Measurements from ENCODE around the gene PPP4R2. TPM values are rescaled to one million over a fixed set of nuclear protein-coding genes. Genes with fewer than 3 reads are reported as not detected.
A peak's percentile ranks its signal among the peaks of the same experiment; 100 is the strongest.
"Not testable (repeated sequence)": the region's sequence is repeated elsewhere in the genome, so short reads cannot be mapped to it uniquely, and the experiment has no call there.

Gene PPP4R2
- total RNA-seq, 1 experiment from 2014 or later, result 11.9 TPM

- no peak for DNase-seq (ENCODE audit: low spot score)
Observed at GRCh38 chr3:73026111-73026759, 29.6 kb downstream of the PPP4R2 start.

- no peak for DNase-seq (ENCODE audit: low spot score)
Observed at GRCh38 chr3:73026760-73027113, 30.1 kb downstream of the PPP4R2 start.

- DNase-seq (ENCODE audit: low spot score), result no peak
Observed at GRCh38 chr3:73028803-73029202, 32.2 kb downstream of the PPP4R2 start.

DNA sequence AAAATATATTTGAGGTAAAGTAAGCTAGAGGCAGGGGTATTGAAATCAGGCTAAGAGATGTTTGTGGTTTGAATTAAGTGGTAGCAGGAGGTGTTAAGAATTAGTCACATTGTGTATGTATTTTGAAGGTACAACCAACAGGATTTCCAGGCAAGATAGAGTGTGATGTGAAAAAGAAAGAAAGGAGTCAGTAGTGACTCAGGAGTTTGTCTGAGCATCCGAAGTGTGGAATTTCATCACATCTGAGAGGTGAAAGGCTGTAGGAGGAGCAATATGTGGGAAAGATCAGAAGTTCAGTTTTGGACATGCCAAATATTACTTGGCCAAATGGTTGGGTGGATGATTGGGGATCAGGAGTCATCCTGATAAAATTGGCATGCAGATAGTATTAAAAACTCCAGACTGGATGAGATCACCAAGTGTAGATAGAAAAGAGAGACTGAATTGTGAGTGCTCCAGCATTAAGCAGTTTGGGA is 32.7 kb downstream of the PPP4R2 start:
- DNase-seq (ENCODE audit: low spot score), result no peak

GRCh38 chr3:73030073-73030597 is 33.5 kb downstream of the PPP4R2 start:
- no peak for DNase-seq (ENCODE audit: low spot score)

GRCh38 chr3:73031573-73032103 is 35.0 kb downstream of the PPP4R2 start:
- no peak for DNase-seq (ENCODE audit: low spot score)

DNA sequence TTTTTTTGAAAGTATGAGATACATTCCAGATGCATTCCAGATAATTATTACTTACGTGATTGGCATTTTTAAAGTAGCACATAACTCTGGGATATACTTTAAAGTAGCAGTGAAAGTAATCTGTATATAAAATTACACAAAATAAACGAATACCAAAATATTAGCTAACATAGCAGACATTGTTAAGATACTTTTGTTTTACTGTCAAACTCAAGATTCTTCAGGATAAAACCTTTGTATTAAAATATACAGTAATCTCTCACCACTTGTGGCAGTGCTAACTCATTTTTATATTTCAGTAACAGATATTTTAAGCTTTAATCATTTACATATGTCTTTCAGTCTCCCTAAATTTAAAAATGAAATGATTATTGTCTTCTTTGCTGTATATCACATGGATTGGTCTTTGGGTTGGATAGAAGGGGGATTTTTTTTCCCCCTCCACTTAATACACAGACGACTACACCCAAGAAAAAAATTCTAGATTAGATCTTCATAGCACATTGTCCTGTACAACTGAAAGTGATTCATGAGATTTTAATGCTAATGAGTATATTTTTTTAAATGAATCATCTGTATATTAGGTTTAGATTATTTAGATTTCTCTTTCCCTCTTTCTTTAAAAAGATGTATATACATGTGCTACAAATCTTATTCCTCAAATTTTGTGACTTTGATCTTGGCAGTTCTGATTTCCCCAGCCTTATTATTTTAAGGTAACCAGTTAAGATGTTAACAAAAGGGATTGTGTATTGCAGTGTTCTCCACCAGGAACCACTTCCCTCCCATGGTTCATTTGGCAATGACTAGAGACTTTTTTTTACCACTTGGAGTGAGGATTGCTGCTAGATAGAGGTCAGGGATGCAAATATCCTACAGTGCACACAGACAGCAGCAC is 40.3 kb downstream of the PPP4R2 start:
- DNase-seq (ENCODE audit: low spot score), result peak; percentile 27

DNA sequence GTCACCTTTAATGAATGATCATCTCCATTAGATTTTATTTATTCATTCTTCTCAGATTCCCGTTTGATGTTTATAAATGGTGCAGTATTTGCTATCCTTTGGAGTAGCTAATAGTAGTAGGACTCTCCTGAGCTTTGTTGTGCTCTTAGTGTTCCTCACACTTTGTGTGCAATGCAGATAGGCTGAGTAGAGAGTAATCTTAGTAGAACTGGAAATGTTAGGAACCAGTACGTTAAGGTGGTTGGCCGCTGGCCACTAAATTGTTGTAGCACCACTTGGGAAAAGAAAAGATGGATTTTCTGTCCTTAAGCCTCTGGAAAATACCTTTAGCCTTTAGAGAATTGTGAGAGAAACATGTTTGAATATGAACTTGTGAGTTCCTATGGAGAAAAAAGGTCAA is 44.9 kb downstream of the PPP4R2 start:
- no peak for DNase-seq (ENCODE audit: low spot score)

GRCh38 chr3:73043414-73043813 is 46.8 kb downstream of the PPP4R2 start:
- no peak for DNase-seq (ENCODE audit: low spot score)

- DNase-seq (ENCODE audit: low spot score), result no peak
Observed at GRCh38 chr3:73045391-73045790, 48.8 kb downstream of the PPP4R2 start.

DNA sequence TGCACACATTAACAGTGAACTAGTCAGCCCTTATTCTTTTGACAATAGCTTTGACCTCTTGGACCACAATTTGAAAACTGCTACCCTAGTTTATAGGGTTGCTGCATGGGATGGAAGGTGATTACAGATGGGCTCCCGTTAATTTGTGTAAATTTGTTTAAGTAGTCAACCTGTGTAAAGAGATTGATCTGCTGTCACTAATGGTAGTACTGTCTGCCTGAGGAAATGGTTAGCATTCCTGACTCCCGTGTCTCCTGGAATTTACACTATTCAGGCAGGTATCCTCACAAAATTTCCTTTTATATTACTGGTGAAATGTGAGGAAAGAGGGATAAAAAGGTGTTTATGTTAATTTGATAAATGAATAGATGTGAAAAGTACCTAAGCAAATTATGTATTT is 49.6 kb downstream of the PPP4R2 start:
- no peak for DNase-seq (ENCODE audit: low spot score)

DNA sequence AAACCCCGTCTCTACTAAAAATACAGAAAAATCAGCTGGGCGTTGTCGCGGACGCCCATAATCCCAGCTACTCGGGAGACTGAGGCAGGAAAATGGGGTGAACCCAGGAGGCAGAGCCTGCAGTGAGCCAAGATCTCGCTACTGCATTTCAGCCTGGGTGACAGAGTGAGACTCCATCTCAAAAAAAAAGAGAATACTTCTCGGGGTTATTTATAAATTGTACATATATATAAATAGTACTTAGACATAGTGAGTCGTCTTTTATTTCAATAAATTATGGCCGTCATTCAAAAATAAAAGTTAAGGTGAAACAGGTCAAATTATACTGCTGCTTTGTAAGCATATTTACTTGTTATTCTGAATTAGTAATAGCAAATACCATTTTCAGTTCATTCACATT is 52.7 kb downstream of the PPP4R2 start:
- no peak for DNase-seq (ENCODE audit: low spot score)

DNA sequence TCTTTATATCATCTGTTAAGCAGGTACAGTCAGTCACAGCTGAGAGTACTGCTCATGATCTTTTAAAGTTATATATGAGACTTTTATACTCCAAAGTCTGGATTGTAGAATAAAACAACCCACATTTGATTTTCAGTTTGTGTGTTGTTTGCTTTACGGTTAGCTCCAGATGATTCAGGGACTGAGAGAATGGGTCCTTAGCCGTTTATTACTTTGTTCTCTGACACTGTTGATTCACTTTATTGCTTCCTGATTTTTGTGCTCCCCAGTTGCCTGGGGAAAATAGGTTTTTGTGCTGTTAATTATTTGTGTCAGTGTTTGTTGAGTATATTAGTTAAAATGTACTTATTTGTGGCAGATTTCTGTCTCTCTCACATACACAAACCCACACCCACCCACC is 56.2 kb downstream of the PPP4R2 start:
- no peak for DNase-seq (ENCODE audit: low spot score)

DNA sequence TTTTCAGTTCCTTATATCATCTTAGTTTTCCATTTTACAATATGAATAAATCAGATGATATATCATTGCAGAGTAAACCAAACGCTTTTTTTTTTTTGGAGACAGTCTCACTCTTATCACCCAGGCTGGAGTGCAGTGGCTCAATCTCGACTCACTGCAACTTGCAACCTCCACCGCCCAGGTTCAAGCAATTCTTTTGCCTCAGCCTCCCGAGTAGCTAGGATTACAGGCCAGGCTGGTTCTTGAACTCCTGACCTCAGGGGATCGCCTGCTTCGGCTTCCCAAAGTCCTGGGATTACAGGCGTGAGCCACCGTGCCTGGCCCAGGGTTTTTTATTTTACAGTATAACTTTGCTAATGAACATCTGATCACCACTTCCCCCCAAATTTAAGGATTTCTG is 59.0 kb downstream of the PPP4R2 start:
- DNase-seq (ENCODE audit: low spot score), result no peak

GRCh38 chr3:73056014-73056844 is 59.6 kb downstream of the PPP4R2 start:
- peak; percentile 32 for DNase-seq (ENCODE audit: low spot score)

DNA sequence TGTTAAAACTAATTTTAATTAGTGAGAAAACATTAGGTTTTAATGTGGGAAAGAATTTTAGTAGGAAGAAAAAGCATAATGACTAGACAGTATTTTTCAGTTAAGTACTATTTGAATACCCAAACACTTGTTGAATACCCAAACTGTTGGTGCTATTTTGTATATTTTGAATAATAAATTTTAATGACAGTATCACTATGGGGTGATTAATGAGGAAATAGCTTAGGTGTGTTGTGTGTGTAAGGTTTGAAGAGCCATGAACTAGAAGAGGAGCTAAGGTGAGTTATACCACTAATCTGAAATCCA is 60.2 kb downstream of the PPP4R2 start:
- no peak for DNase-seq (ENCODE audit: low spot score)

GRCh38 chr3:73060302-73060723 is 63.7 kb downstream of the PPP4R2 start:
- DNase-seq (ENCODE audit: low spot score), result no peak

GRCh38 chr3:73061416-73061815 is 64.8 kb downstream of the PPP4R2 start, which contains the start of gene EBLN2:
TSS of gene EBLN2 (plus strand) at chr3:73061659. CDS start at chr3:73062082, 423 bp downstream.
- DNase-seq (ENCODE audit: low spot score), result no peak

DNA sequence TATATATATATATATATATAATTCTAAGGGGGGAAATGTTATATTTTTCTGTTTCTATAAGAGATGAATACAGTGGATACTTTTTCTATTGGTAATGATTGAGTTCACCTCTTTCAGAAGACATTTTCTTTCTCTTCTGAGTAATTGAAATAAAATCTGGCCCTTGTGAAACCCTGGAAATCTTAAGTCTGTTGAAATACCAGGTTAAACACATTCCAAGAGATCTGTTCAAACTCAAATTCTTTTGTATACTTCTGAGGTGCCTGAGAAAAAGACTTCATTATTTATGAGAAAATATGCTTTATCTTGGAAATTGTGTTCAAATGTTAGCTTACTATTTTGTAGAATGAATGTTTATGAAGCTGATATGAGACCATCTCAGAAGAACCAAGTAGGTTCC is 69.6 kb downstream of the PPP4R2 start:
- DNase-seq (ENCODE audit: low spot score), result not testable (repeated sequence)

DNA sequence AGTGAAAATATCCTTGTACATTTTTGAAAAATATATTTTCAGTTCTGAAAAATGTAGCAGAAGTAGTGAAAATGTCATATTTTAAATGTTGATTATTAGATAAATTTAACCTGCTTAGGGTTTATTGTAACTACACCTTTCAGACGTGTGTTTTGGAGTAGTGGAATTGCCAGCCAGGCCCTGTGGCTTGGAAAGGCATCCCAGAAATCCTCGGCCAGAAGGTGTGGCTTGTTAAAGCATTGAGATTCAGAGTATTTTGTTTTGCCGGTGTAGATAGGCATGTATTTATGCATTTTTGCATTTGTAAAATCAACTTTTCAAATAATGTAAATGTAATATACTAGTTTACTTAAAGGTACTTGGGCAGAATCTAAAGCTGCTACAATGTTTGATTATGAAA is 71.8 kb downstream of the PPP4R2 start:
- DNase-seq (ENCODE audit: low spot score), result no peak

- DNase-seq (ENCODE audit: low spot score), result no peak
Observed at GRCh38 chr3:73069187-73069586, 72.6 kb downstream of the PPP4R2 start.

Data from HT-29 (cell line).